Measurements from ENCODE around the gene KCNF1. TPM values are rescaled to one million over a fixed set of nuclear protein-coding genes. Genes with fewer than 3 reads are reported as not detected.

KCNF1 gene
- total and polyA plus RNA-seq, 4 donors: 0.06 to 0.83 (median 0.26) TPM

GRCh38 chr2:10904455-10904854, 7.3 kb upstream of the KCNF1 start:
- DNase-seq (no peak), ATAC-seq (ENCODE audit: insufficient read depth, low FRiP score) (no peak)
- Histone ChIP-seq H3K27ac (ENCODE audit: low read depth in 1 of 2, low read length in 1 of 2) (no peak overlapping the region), H3K4me1 (ENCODE audit: control insufficient read depth in 5 of 5, insufficient read depth in 5 of 5, low read length in 5 of 5) (no peaks in the 10 kb centered on the region), H3K4me3 (no peak overlapping the region), H3K36me3 (ENCODE audit: control insufficient read depth in 4 of 4, insufficient read depth in 4 of 4, low read length in 4 of 4) (no peaks in the 10 kb centered on the region), H3K9ac (ENCODE audit: insufficient read depth in 1 of 2, low read length in 2 of 2) (no peak overlapping the region), H3K27me3 (ENCODE audit: control insufficient read depth in 3 of 3, insufficient read depth in 3 of 3, low read length in 2 of 3) (no peaks in the 10 kb centered on the region), H3K9me3 (ENCODE audit: control insufficient read depth in 4 of 4, insufficient read depth in 3 of 4, low read length in 3 of 4) (peaks cover 0 to 5% (median 0%) of the 10 kb centered on the region in 4 donors)
- WGBS, 2 donors: 90 to 94% methylated on average over 6 of the region's 6 CpGs
- TF ChIP-seq CTCF (IDR thresholded peaks at IDR 0.05; ENCODE audit: control extremely low read depth, extremely low read depth): no peak

GRCh38 chr2:10905006-10905861, 6.5 kb upstream of the KCNF1 start:
- Histone ChIP-seq H3K27ac (ENCODE audit: low read depth in 1 of 2, low read length in 1 of 2) (no peak overlapping the region), H3K4me1 (ENCODE audit: control insufficient read depth in 5 of 5, insufficient read depth in 5 of 5, low read length in 5 of 5) (no peaks in the 10 kb centered on the region), H3K9me3 (ENCODE audit: control insufficient read depth in 4 of 4, insufficient read depth in 3 of 4, low read length in 3 of 4) (peaks cover 0 to 5% (median 0%) of the 10 kb centered on the region in 4 donors), H3K36me3 (ENCODE audit: control insufficient read depth in 4 of 4, insufficient read depth in 4 of 4, low read length in 4 of 4) (no peaks in the 10 kb centered on the region), H3K4me3 (no peak overlapping the region), H3K27me3 (ENCODE audit: control insufficient read depth in 3 of 3, insufficient read depth in 3 of 3, low read length in 2 of 3) (peaks cover 0 to 1% (median 0%) of the 10 kb centered on the region in 3 donors), H3K9ac (ENCODE audit: insufficient read depth in 1 of 2, low read length in 2 of 2) (no peak overlapping the region)
- no peak for TF ChIP-seq CTCF (IDR thresholded peaks at IDR 0.05; ENCODE audit: control extremely low read depth, extremely low read depth)
- DNase-seq: no peak
- 90 to 92% methylated on average over 9 of the region's 9 CpGs for WGBS, 2 donors
- no peak for ATAC-seq (ENCODE audit: insufficient read depth, low FRiP score)

- DNase-seq (no peak), ATAC-seq (ENCODE audit: insufficient read depth, low FRiP score) (no peak)
- Histone ChIP-seq H3K27ac (ENCODE audit: low read depth in 1 of 2, low read length in 1 of 2) (no peak overlapping the region), H3K36me3 (ENCODE audit: control insufficient read depth in 4 of 4, insufficient read depth in 4 of 4, low read length in 4 of 4) (no peaks in the 10 kb centered on the region), H3K4me3 (no peak overlapping the region), H3K9me3 (ENCODE audit: control insufficient read depth in 4 of 4, insufficient read depth in 3 of 4, low read length in 3 of 4) (peaks cover 0 to 5% (median 0%) of the 10 kb centered on the region in 4 donors), H3K9ac (ENCODE audit: insufficient read depth in 1 of 2, low read length in 2 of 2) (no peak overlapping the region), H3K27me3 (ENCODE audit: control insufficient read depth in 3 of 3, insufficient read depth in 3 of 3, low read length in 2 of 3) (peaks cover 0 to 5% (median 3%) of the 10 kb centered on the region in 3 donors), H3K4me1 (ENCODE audit: control insufficient read depth in 5 of 5, insufficient read depth in 5 of 5, low read length in 5 of 5) (no peaks in the 10 kb centered on the region)
- no peak for TF ChIP-seq CTCF (IDR thresholded peaks at IDR 0.05; ENCODE audit: control extremely low read depth, extremely low read depth)
- WGBS, 2 donors: 97% methylated on average over 8 of the region's 8 CpGs
These were observed 5.9 kb upstream of the KCNF1 start for GRCh38 chr2:10905862-10906143.

All from lung (tissue), 12 donors.